Measurements from ENCODE around the gene PGLYRP3.

Gene PGLYRP3

GRCh38 chr1:153312570-153313186, at the start of gene PGLYRP3:
Gene PGLYRP3, minus strand, starts transcription at chr1:153312952. Its CDS starts 2,287 bp downstream, at chr1:153310665.
- H3K27ac Mint-ChIP-seq, result no peak within 1 kb of the TSS
- ATAC-seq, result no peak
- no peak within 1 kb of the TSS for H3K4me3 Mint-ChIP-seq
- peaks cover 51% of the 10 kb centered on the region for H3K27me3 Mint-ChIP-seq
- no peaks in the 10 kb centered on the region for H3K9me3 Mint-ChIP-seq
- H3K4me1 Mint-ChIP-seq, result no peaks in the 10 kb centered on the region
- H3K36me3 Mint-ChIP-seq, result no peaks in the 10 kb centered on the region

- Mint-ChIP-seq H3K27ac (no peak overlapping the region), H3K4me1 (peaks cover 14% of the 10 kb centered on the region), H3K36me3 (no peaks in the 10 kb centered on the region), H3K9me3 (no peaks in the 10 kb centered on the region), H3K4me3 (no peak overlapping the region), H3K27me3 (peaks cover 55% of the 10 kb centered on the region)
- no peak for ATAC-seq
Observed at GRCh38 chr1:153362187-153362775, 49.5 kb upstream of the PGLYRP3 start.

GRCh38 chr1:153361480-153362109, 48.8 kb upstream of the PGLYRP3 start:
- H3K27ac Mint-ChIP-seq, result no peak overlapping the region
- H3K9me3 Mint-ChIP-seq, result no peaks in the 10 kb centered on the region
- H3K4me3 Mint-ChIP-seq, result no peak overlapping the region
- no peaks in the 10 kb centered on the region for H3K36me3 Mint-ChIP-seq
- ATAC-seq, result no peak
- H3K4me1 Mint-ChIP-seq, result peaks cover 20% of the 10 kb centered on the region
- H3K27me3 Mint-ChIP-seq, result peaks cover 53% of the 10 kb centered on the region

GRCh38 chr1:153360592-153361479, 48.1 kb upstream of the PGLYRP3 start:
- peaks cover 53% of the 10 kb centered on the region for H3K27me3 Mint-ChIP-seq
- no peaks in the 10 kb centered on the region for H3K36me3 Mint-ChIP-seq
- H3K4me3 Mint-ChIP-seq, result no peak overlapping the region
- no peak overlapping the region for H3K27ac Mint-ChIP-seq
- no peak for ATAC-seq
- H3K9me3 Mint-ChIP-seq, result no peaks in the 10 kb centered on the region
- H3K4me1 Mint-ChIP-seq, result peaks cover 25% of the 10 kb centered on the region

- no peak overlapping the region for H3K27ac Mint-ChIP-seq
- H3K36me3 Mint-ChIP-seq, result no peaks in the 10 kb centered on the region
- H3K4me3 Mint-ChIP-seq, result no peak overlapping the region
- H3K4me1 Mint-ChIP-seq, result peaks cover 25% of the 10 kb centered on the region
- ATAC-seq, result no peak
- H3K27me3 Mint-ChIP-seq, result peaks cover 57% of the 10 kb centered on the region
- H3K9me3 Mint-ChIP-seq, result no peaks in the 10 kb centered on the region
Observed at GRCh38 chr1:153360190-153360589, 47.4 kb upstream of the PGLYRP3 start.

GRCh38 chr1:153359241-153359640, 46.5 kb upstream of the PGLYRP3 start:
- peaks cover 56% of the 10 kb centered on the region for H3K27me3 Mint-ChIP-seq
- H3K36me3 Mint-ChIP-seq, result no peaks in the 10 kb centered on the region
- no peak overlapping the region for H3K4me3 Mint-ChIP-seq
- no peak overlapping the region for H3K27ac Mint-ChIP-seq
- ATAC-seq, result no peak
- H3K9me3 Mint-ChIP-seq, result no peaks in the 10 kb centered on the region
- peaks cover 25% of the 10 kb centered on the region for H3K4me1 Mint-ChIP-seq

- Mint-ChIP-seq H3K4me3 (no peak overlapping the region), H3K27ac (no peak overlapping the region), H3K4me1 (peaks cover 25% of the 10 kb centered on the region), H3K36me3 (no peaks in the 10 kb centered on the region), H3K9me3 (no peaks in the 10 kb centered on the region), H3K27me3 (peaks cover 56% of the 10 kb centered on the region)
- ATAC-seq, result no peak
Observed at GRCh38 chr1:153358691-153358975, 45.9 kb upstream of the PGLYRP3 start.

GRCh38 chr1:153357853-153358690, 45.3 kb upstream of the PGLYRP3 start, which contains the start of gene S100A9:
Gene S100A9, plus strand, starts transcription at chr1:153357854. Its CDS starts 430 bp downstream, at chr1:153358284.
- H3K27me3 Mint-ChIP-seq, result peaks cover 56% of the 10 kb centered on the region
- no peaks in the 10 kb centered on the region for H3K36me3 Mint-ChIP-seq
- no peak for ATAC-seq
- no peak within 1 kb of the TSS for H3K4me3 Mint-ChIP-seq
- peak within 1 kb of the TSS; percentile 16 for H3K27ac Mint-ChIP-seq
- H3K4me1 Mint-ChIP-seq, result peaks cover 25% of the 10 kb centered on the region
- no peaks in the 10 kb centered on the region for H3K9me3 Mint-ChIP-seq

- peak overlapping the region; percentile 16 for H3K27ac Mint-ChIP-seq
Observed at GRCh38 chr1:153357076-153357852, 44.5 kb upstream of the PGLYRP3 start.

GRCh38 chr1:153356392-153357075, 43.8 kb upstream of the PGLYRP3 start:
- ATAC-seq, result no peak
- Mint-ChIP-seq H3K27ac (no peak overlapping the region), H3K27me3 (peaks cover 56% of the 10 kb centered on the region), H3K4me1 (peaks cover 30% of the 10 kb centered on the region), H3K36me3 (no peaks in the 10 kb centered on the region), H3K9me3 (no peaks in the 10 kb centered on the region), H3K4me3 (no peak overlapping the region)

More at GRCh38 chr1:153357076-153357852, 44.5 kb upstream of the PGLYRP3 start:
- no peaks in the 10 kb centered on the region for H3K36me3 Mint-ChIP-seq
- peaks cover 30% of the 10 kb centered on the region for H3K4me1 Mint-ChIP-seq
- no peaks in the 10 kb centered on the region for H3K9me3 Mint-ChIP-seq
- no peak for ATAC-seq
- peaks cover 56% of the 10 kb centered on the region for H3K27me3 Mint-ChIP-seq
- H3K4me3 Mint-ChIP-seq, result no peak overlapping the region

GRCh38 chr1:153355445-153356071, 42.8 kb upstream of the PGLYRP3 start:
- no peak overlapping the region for H3K27ac Mint-ChIP-seq
- no peaks in the 10 kb centered on the region for H3K9me3 Mint-ChIP-seq
- H3K36me3 Mint-ChIP-seq, result no peaks in the 10 kb centered on the region

GRCh38 chr1:153354515-153355193, 41.9 kb upstream of the PGLYRP3 start:
- no peaks in the 10 kb centered on the region for H3K9me3 Mint-ChIP-seq
- peaks cover 30% of the 10 kb centered on the region for H3K4me1 Mint-ChIP-seq
- no peak overlapping the region for H3K27ac Mint-ChIP-seq
- ATAC-seq, result no peak
- no peak overlapping the region for H3K4me3 Mint-ChIP-seq
- H3K27me3 Mint-ChIP-seq, result peaks cover 53% of the 10 kb centered on the region
- H3K36me3 Mint-ChIP-seq, result no peaks in the 10 kb centered on the region

More at GRCh38 chr1:153355445-153356071, 42.8 kb upstream of the PGLYRP3 start:
- Mint-ChIP-seq H3K27me3 (peaks cover 46% of the 10 kb centered on the region), H3K4me3 (no peak overlapping the region), H3K4me1 (peaks cover 30% of the 10 kb centered on the region)
- ATAC-seq, result peak; percentile 82
